Mesenchymal stem cell (in vitro differentiated cells and primary cell): ENCODE measurements around the gene AGTPBP1.

Experiments used
- DNase-seq: peaks from one replicate; pipeline ENCODE4 v3.0.0-alpha.2; 2013
- H2AFZ ChIP-seq: one replicate; pipeline ENCODE4 v1.6.1; 2013; ENCODE audit warnings: low read depth, mild to moderate bottlenecking, control low read depth, inconsistent platforms, low read length, moderate library complexity
- H2AK5ac ChIP-seq: 2 replicates; pipeline ENCODE4 v1.6.1; 2013; ENCODE audit warnings: low read length, moderate library complexity, mild to moderate bottlenecking, inconsistent platforms; ENCODE audit not compliant: severe bottlenecking
- H2BK120ac ChIP-seq: one replicate; pipeline ENCODE4 v1.6.1; 2013; ENCODE audit warnings: low read depth, mild to moderate bottlenecking, inconsistent platforms, low read length, moderate library complexity
- H2BK12ac ChIP-seq, 2 experiments: one replicate each; pipeline ENCODE4 v1.6.1; 2013; ENCODE audit warnings: inconsistent platforms in 2 of 2, low read length in 2 of 2, mild to moderate bottlenecking in 2 of 2, moderate library complexity in 2 of 2, control low read depth in 1 of 2
- H2BK15ac ChIP-seq: one replicate; pipeline ENCODE4 v1.6.1; 2013; ENCODE audit warnings: mild to moderate bottlenecking, low read depth, inconsistent platforms; ENCODE audit not compliant: poor library complexity, severe bottlenecking
- H2BK5ac ChIP-seq: 2 replicates; pipeline ENCODE4 v1.6.1; 2013; ENCODE audit warnings: low read depth, mild to moderate bottlenecking, low read length, control low read depth, inconsistent platforms; ENCODE audit not compliant: poor library complexity, severe bottlenecking
- H3K14ac ChIP-seq, 2 experiments: one replicate each; pipeline ENCODE4 v1.6.1; 2013; ENCODE audit warnings: inconsistent platforms in 2 of 2, low read length in 2 of 2, control low read depth in 1 of 2, mild to moderate bottlenecking in 1 of 2, moderate library complexity in 1 of 2
- H3K18ac ChIP-seq, 2 experiments: one replicate each; pipeline ENCODE4 v1.6.1; 2013; ENCODE audit warnings: inconsistent platforms in 2 of 2, low read length in 2 of 2, control low read depth in 1 of 2, low read depth in 1 of 2, mild to moderate bottlenecking in 1 of 2
- H3K23ac ChIP-seq, 2 experiments: one replicate each; pipeline ENCODE4 v1.6.1; 2013; ENCODE audit warnings: inconsistent platforms in 2 of 2, low read length in 2 of 2, mild to moderate bottlenecking in 2 of 2, moderate library complexity in 2 of 2, control low read depth in 1 of 2
- H3K27ac ChIP-seq: 2 replicates; pipeline ENCODE4 v1.5.1; 2013; ENCODE audit warnings: mild to moderate bottlenecking, moderate library complexity, low read length, control low read depth, inconsistent platforms; ENCODE audit not compliant: poor library complexity, severe bottlenecking
- H3K27me3 ChIP-seq, 2 experiments: 2 replicates each; pipeline versions ENCODE4 v1.6.1 to v1.7.0; 2013; ENCODE audit warnings: low read length in 2 of 2, mild to moderate bottlenecking in 2 of 2, moderate library complexity in 2 of 2, control low read depth in 1 of 2, inconsistent platforms in 1 of 2; ENCODE audit not compliant: control insufficient read depth in 1 of 2, insufficient read depth in 1 of 2
- H3K36me3 ChIP-seq, 2 experiments: 2 replicates each; pipeline versions ENCODE4 v1.6.1 to v1.7.0; 2013; ENCODE audit warnings: low read length in 2 of 2, control low read depth in 1 of 2, inconsistent platforms in 1 of 2, low read depth in 1 of 2, mild to moderate bottlenecking in 1 of 2; ENCODE audit not compliant: insufficient read depth in 2 of 2, control insufficient read depth in 1 of 2
- H3K4ac ChIP-seq, 2 experiments: one replicate each; pipeline ENCODE4 v1.6.1; 2013; ENCODE audit warnings: inconsistent platforms in 2 of 2, low read length in 2 of 2, mild to moderate bottlenecking in 2 of 2, moderate library complexity in 2 of 2, control low read depth in 1 of 2, low read depth in 1 of 2
- H3K4me1 ChIP-seq: 2 replicates; pipeline ENCODE4 v1.6.1; 2013; ENCODE audit warnings: low read depth, low read length, control low read depth; ENCODE audit not compliant: control insufficient read depth, insufficient read depth
- H3K4me2 ChIP-seq: 2 replicates; pipeline ENCODE4 v1.6.1; 2013; ENCODE audit warnings: low read length, mild to moderate bottlenecking, inconsistent platforms; ENCODE audit not compliant: poor library complexity, severe bottlenecking
- H3K4me3 ChIP-seq, 2 experiments: 2 replicates each; pipeline versions ENCODE4 v1.5.1 to v1.7.0; 2013; ENCODE audit warnings: low read length in 2 of 2, mild to moderate bottlenecking in 2 of 2, control low read depth in 1 of 2, low read depth in 1 of 2; ENCODE audit not compliant: insufficient read depth in 1 of 2
- H3K79me1 ChIP-seq: replicated peaks from 2 replicates; pipeline ENCODE4 v1.6.1; 2013; ENCODE audit warnings: mild to moderate bottlenecking, control low read depth, low read length, inconsistent platforms; ENCODE audit not compliant: poor library complexity, severe bottlenecking
- H3K9ac ChIP-seq: 2 replicates; pipeline ENCODE4 v1.7.0; 2013; ENCODE audit warnings: mild to moderate bottlenecking, low read length, moderate library complexity
- H3K9me3 ChIP-seq: 2 replicates; pipeline ENCODE4 v1.7.0; 2013; ENCODE audit warnings: mild to moderate bottlenecking, low read length; ENCODE audit not compliant: control insufficient read depth
- H4K8ac ChIP-seq: one replicate; pipeline ENCODE4 v1.6.1; 2013; ENCODE audit warnings: inconsistent platforms, mild to moderate bottlenecking, low read length, moderate library complexity
- H4K91ac ChIP-seq: one replicate; pipeline ENCODE4 v1.6.1; 2013; ENCODE audit warnings: mild to moderate bottlenecking, low read length, inconsistent platforms
- WGBS: methylation state at CpG from one replicate; pipeline ENCODE4 v1.1.7; 2013; ENCODE audit warnings: mixed read lengths; 5-methylcytosine and 5-hydroxymethylcytosine counted together

Gene AGTPBP1

GRCh38 chr9:85647571-85647970, 94.2 kb downstream of the AGTPBP1 start:
- H2AFZ ChIP-seq = no peak overlapping the region
- no peaks in the 10 kb centered on the region for H3K79me1 ChIP-seq
- H3K27me3 ChIP-seq = no peaks in the 10 kb centered on the region
- no peak overlapping the region for H2BK5ac ChIP-seq
- no peaks in the 10 kb centered on the region for H3K9me3 ChIP-seq
- H3K23ac ChIP-seq = no peak overlapping the region
- no peak overlapping the region for H2BK120ac ChIP-seq
- H2BK15ac ChIP-seq = no peak overlapping the region
- H3K9ac ChIP-seq = no peak overlapping the region
- no peak for DNase-seq
- H3K4me1 ChIP-seq = no peaks in the 10 kb centered on the region
- no peak overlapping the region for H3K14ac ChIP-seq
- WGBS = 82% methylated on average over 1 of the region's 1 CpG
- H3K4me2 ChIP-seq = no peak overlapping the region
- no peak overlapping the region for H2AK5ac ChIP-seq
- no peak overlapping the region for H3K4ac ChIP-seq
- H3K4me3 ChIP-seq = no peak overlapping the region
- no peak overlapping the region for H3K27ac ChIP-seq
- no peak overlapping the region for H4K91ac ChIP-seq
- no peaks in the 10 kb centered on the region for H3K36me3 ChIP-seq
- no peak overlapping the region for H3K18ac ChIP-seq
- no peak overlapping the region for H2BK12ac ChIP-seq
- H4K8ac ChIP-seq = no peak overlapping the region

- no peaks in the 10 kb centered on the region for H3K4me1 ChIP-seq
- no peak overlapping the region for H4K91ac ChIP-seq
- H2AFZ ChIP-seq = no peak overlapping the region
- H3K23ac ChIP-seq = no peak overlapping the region
- H3K27ac ChIP-seq = no peak overlapping the region
- no peak overlapping the region for H3K18ac ChIP-seq
- DNase-seq = no peak
- H2AK5ac ChIP-seq = no peak overlapping the region
- H3K36me3 ChIP-seq = peaks cover 0 to 1% of the 10 kb centered on the region in 2 experiments
- H3K4ac ChIP-seq = no peak overlapping the region
- H2BK15ac ChIP-seq = no peak overlapping the region
- WGBS = 100% methylated on average over 2 of the region's 3 CpGs
- no peak overlapping the region for H3K9ac ChIP-seq
- no peaks in the 10 kb centered on the region for H3K79me1 ChIP-seq
- H2BK12ac ChIP-seq = no peak overlapping the region
- H3K27me3 ChIP-seq = no peaks in the 10 kb centered on the region
- H3K9me3 ChIP-seq = no peaks in the 10 kb centered on the region
- no peak overlapping the region for H4K8ac ChIP-seq
- H2BK5ac ChIP-seq = no peak overlapping the region
- H3K4me2 ChIP-seq = no peak overlapping the region
- H3K14ac ChIP-seq = no peak overlapping the region
- H2BK120ac ChIP-seq = no peak overlapping the region
- no peak overlapping the region for H3K4me3 ChIP-seq
Measured at GRCh38 chr9:85645909-85646627, 95.7 kb downstream of the AGTPBP1 start.

- Histone ChIP-seq H2BK5ac (no peak overlapping the region), H2BK12ac (no peak overlapping the region), H2BK120ac (no peak overlapping the region), H3K4me2 (no peak overlapping the region), H3K14ac (no peak overlapping the region), H3K23ac (no peak overlapping the region), H2BK15ac (no peak overlapping the region), H3K9me3 (no peaks in the 10 kb centered on the region), H2AFZ (no peak overlapping the region), H3K27ac (no peak overlapping the region), H3K4me1 (no peaks in the 10 kb centered on the region), H3K27me3 (no peaks in the 10 kb centered on the region), H3K79me1 (no peaks in the 10 kb centered on the region), H2AK5ac (no peak overlapping the region), H3K18ac (no peak overlapping the region), H3K36me3 (peaks cover 0 to 4% of the 10 kb centered on the region in 2 experiments), H4K8ac (no peak overlapping the region), H3K4me3 (no peak overlapping the region), H3K9ac (no peak overlapping the region), H3K4ac (no peak overlapping the region), H4K91ac (no peak overlapping the region)
- no peak for DNase-seq
- WGBS = 100% methylated on average over 1 of the region's 1 CpG
Measured at GRCh38 chr9:85640425-85640824, 101.3 kb downstream of the AGTPBP1 start.

GRCh38 chr9:85639675-85640186, 102.0 kb downstream of the AGTPBP1 start:
- H3K14ac ChIP-seq = no peak overlapping the region
- no peak overlapping the region for H3K18ac ChIP-seq
- DNase-seq = no peak
- H3K36me3 ChIP-seq = peaks cover 0 to 4% of the 10 kb centered on the region in 2 experiments
- no peaks in the 10 kb centered on the region for H3K9me3 ChIP-seq
- H4K91ac ChIP-seq = no peak overlapping the region
- H2AFZ ChIP-seq = no peak overlapping the region
- 83% methylated on average over 2 of the region's 3 CpGs for WGBS
- no peak overlapping the region for H3K27ac ChIP-seq
- H3K79me1 ChIP-seq = no peaks in the 10 kb centered on the region
- no peaks in the 10 kb centered on the region for H3K4me1 ChIP-seq
- no peak overlapping the region for H2AK5ac ChIP-seq
- H2BK15ac ChIP-seq = no peak overlapping the region
- no peaks in the 10 kb centered on the region for H3K27me3 ChIP-seq
- no peak overlapping the region for H3K9ac ChIP-seq
- no peak overlapping the region for H3K23ac ChIP-seq
- no peak overlapping the region for H3K4me2 ChIP-seq
- H2BK12ac ChIP-seq = no peak overlapping the region
- H3K4ac ChIP-seq = no peak overlapping the region
- no peak overlapping the region for H2BK5ac ChIP-seq
- no peak overlapping the region for H3K4me3 ChIP-seq
- no peak overlapping the region for H2BK120ac ChIP-seq
- H4K8ac ChIP-seq = no peak overlapping the region
